GM18870 (cell line): ENCODE data around the gene GRID1.
"Not testable (repeated sequence)": the region's sequence is repeated elsewhere in the genome, so short reads cannot be mapped to it uniquely, and the experiment has no call there.

Source experiments
- ATAC-seq: cut with Tn5 transposase; IDR thresholded peaks from one replicate; pipeline ENCODE4 v1.9.1; 2021; ENCODE audit warnings: moderate library complexity; ENCODE audit not compliant: unreplicated experiment

The GRID1 gene

DNA sequence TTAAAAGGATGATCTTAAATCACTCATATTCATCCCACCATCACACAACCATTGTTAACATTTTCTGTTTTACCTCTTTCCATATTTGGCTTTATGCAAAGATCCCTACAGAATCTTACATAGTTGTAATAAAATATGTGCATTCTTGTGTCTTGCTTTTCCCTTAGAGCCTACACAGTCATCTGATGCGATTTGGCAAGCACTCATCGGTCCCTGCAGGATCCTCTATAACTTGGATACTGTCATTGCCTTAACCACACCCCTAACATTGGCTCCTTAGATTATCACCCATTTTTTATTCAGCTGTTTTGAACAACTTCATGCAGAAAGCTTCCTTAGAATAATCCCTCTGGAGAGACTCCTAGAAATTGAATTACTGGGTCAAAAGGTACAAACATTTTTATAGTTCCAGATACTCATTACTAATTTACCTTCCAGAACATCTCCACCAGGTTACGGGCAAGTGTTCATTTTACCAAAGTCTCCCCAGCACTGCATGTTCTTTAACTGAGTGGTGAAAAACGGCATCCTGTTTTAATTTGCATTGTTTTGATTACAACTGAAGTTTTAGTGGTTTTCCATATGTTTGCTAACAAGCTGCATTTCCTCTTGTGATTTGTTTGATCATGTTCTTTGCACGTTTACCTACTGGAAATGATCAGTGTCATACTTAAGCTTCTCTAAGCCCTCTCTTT, 268.3 kb downstream of the GRID1 start:
- ATAC-seq, result no peak

DNA sequence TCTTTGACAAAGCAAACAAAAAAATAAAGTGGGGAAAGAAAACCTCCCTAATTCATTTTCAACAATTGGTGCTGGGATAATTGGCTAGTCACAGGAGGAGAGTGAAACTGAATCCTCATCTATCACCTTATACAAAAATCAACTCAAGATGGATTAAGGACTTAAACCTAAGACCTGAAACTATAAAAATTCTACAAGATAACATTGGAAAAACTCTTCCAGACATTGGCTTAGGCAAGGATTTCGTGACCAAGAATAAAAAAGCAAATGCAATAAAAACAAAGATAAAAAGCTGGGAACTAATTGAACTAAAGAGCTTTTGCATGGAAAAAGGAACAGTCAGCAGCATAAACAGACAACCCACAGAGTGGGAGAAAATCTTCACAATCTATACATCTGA, 271.5 kb downstream of the GRID1 start:
- ATAC-seq, result not testable (repeated sequence)

DNA sequence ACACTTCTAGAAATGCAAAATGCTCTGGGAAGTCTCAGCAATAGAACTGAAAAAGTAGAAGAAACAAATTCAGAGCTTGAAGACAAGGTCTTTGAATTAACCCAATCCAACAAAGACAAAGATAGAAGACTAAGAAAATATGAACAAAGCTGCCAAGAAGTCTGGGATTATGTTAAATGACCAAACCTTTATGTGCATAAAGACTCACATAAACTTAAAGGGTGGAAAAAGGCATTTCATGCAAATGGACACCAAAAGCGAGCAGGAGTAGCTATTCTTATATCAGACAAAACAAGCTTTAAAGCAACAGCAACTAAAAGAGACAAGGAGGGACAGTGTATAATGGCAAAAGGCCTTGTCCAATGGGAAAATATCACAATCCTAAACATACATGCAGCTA, 274.3 kb downstream of the GRID1 start:
- not testable (repeated sequence) for ATAC-seq

DNA sequence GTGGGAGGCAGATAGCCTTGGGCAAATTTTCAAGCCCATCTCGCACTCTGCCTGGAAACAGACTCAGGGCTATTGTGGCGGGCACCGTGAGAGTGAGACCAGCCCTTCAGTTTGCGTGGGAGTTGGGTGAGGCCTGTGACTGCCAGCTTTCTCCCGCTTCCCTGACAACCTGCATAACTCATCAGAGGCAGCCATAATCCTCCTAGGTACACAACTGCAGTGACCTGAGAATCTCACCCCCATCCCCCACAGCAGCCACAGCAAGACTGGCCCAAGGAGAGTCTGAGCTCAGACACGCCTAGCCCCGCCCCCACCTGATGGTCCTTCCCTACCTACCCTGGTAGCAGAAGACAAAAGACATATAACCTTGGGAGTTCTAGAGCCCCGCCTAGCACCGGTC, 275.4 kb downstream of the GRID1 start:
- ATAC-seq, result no peak

DNA sequence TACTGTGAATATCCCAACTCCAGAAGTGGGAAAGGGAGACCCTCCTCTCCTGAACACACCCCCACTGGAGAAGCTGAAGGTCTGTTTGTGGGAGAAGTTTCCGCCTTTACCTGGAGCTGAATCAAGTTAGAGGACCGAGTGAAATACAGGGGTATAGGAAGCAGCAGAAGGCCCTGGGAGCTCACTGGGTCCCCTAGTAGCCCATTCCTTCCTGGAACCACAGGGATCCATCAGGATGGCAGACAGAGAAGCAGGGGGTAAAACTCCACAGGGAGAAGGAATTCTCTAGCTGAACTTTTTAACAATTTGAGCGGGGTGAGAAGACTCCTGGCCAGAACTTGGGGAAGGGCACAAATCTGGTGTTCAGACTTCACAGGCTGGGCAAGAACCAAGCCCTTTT, 275.8 kb downstream of the GRID1 start:
- ATAC-seq, result no peak

DNA sequence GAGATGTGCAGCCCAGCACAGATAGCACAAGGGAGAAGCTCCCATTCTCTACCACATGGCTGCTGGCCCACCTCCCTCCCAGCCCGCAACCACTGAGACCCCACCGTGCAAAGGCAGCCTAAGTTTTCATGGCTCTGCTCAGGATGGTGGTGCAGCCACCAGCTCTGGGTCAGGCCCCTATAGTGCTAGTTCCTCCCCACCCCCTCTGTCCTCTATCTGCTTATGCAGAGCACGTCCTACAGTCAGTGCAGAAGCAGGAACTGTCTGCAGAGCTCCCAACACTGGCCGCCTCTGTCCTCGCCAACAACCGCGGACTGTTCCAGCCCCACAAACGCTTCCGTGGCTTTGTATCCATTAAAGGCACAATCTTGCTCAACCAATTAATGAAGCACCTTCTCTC, 278.9 kb downstream of the GRID1 start:
- ATAC-seq, result no peak

DNA sequence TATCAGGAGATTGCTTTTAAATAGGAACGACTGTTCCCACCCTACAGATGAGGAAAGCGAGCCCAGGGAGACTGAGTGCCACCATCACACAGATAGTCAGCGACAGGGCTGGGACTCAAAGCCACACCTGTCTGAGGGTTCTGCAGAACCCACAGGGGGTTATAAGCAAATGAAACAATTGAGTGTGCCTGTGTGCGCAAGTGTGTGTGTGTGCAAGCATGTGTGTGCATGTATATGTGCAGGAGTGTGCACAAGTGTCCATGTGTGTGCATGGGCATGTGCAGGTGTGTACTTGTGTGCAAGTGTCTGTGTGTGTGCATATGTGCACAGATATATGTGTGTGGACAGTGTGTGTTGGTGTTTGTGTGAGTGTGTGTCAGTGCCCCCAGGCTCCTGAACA, 280.2 kb downstream of the GRID1 start:
- no peak for ATAC-seq

DNA sequence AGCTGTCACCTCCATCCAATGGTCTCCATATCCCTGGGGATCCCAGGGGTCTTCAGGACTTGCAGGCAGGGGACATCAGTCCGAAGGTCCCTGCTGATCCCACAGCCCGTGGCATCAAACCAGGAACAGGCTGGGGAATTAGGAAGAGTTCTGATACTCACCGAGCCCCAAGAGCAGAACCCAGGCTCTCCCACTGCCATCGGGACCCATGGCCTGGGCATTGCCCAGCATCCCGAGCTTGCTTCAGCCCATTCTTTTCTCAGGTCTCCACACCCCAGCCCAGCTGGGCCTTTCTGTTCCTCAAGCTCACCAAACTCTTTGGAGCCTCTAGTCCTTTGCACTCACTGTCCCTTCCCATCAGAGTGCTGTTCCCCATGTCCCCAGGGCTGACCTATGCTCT, 280.9 kb downstream of the GRID1 start:
- ATAC-seq, result no peak

DNA sequence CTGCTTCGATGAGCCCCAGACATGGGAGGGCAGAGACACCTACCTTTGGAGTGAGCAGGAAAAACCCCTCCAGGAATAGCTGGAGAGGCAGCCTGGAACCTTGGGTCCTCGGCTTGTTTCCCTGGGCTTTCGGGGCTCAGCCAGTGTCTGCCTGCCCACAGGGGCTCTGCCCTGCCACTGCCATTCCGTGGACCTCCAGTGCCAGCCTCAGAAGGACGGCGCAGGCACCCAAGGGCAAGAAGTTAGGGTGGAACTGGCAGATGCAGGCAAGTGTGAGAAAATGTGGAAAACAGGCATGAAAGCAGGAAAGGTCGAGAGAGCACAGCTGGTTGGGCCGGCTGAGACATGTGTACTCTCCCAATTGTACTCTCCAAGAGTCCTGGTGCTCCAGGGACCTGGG, 281.5 kb downstream of the GRID1 start:
- ATAC-seq, result no peak

DNA sequence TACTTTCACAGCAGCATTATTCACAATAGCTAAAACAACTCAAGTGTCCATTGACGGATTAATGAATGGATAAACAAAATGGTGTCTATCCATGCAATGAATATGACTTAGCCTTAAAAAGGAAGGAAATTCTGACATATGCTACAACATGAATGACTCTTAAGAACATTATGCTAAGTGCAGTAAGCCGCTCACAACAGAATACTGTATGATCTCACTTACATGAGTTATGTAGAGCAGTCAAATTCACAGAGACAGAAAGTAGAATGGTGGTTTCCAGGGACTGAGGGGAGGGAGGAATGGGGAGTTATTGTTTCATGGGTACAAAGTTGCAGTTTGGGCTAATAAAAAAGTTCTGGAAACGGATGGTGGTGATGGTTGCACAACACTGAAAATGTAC, 282.0 kb downstream of the GRID1 start:
- no peak for ATAC-seq

DNA sequence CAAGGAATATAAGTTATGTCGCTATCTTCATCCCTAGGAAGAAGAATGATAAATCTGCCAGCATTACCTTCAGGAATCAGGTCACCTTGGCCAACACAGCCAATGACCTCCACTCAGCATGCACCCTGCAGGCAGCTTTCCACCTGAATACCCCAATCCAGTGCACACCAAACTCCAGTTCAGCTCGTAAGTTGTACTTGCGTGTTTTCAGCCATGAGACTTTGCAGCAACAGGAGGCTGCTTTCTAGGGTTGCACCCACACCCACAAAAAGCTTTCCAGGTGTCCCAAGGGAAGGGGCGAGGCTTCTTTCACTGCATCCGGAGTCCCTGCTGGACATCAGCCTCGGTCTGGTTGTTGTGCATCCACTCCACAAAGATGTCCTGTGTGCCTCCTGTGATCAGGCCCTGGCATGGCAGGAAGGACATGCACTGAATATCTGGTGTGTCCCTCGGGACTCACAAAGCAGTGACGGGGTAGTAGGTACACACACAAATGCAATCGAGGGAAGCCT, 282.9 kb downstream of the GRID1 start:
- ATAC-seq, result no peak

DNA sequence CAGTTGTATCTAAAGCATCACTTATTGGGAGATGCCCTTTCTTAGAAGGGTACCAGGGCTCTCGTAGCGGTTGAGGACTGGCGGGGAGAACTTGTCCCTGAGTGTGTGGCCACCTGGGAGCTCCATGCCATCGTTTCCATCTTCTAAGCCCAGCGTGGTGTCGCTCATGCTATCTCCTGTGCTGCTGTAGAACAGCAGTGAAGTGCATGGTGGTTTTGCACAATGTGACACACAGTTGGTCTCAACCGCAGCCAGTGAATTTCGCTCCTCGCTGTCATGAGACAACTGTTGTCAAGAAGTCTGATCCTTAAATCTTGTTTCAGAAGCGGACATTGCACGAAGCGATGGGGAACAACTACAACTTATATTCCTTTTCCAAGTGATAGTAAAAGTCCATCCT, 283.4 kb downstream of the GRID1 start:
- ATAC-seq, result no peak

DNA sequence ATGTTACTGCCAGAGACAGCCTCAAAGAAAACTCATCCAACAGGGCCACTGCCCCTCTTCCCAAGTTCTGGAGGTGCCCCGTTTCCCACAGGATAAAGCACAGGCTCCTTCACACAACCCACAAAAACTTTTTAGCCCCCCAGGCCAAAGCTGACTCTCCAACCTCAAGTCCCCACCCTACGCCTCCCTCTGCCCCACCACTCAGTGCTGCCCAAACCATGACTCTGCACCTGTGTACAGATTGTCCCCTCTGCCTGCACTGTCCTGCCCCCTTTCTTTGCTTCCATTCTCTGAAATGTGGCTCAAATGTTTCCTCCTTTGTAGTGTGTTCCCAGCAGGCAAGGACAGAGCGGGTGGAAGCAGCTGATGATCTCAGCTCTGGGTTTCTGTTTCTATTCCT, 284.0 kb downstream of the GRID1 start:
- ATAC-seq, result no peak

DNA sequence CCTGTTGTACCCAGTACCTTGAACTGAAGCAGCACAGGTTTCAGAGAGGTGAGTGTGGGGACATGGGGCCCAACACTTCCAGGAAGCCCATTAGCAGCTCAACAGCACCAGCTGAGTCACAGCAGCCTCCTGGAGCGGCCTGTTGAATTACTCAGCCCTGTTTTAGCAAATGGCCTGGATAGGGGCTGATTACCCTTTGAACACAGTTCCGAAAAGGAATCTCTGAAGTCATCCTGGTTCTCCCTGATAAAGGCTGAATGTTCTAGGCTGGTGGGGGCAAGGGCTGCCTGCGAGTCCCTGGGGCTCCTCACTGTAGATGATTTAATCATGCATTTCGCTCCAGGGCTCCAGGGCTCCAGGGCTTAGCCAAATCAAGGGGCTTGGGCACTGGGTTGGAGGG, 287.5 kb downstream of the GRID1 start:
- no peak for ATAC-seq

DNA sequence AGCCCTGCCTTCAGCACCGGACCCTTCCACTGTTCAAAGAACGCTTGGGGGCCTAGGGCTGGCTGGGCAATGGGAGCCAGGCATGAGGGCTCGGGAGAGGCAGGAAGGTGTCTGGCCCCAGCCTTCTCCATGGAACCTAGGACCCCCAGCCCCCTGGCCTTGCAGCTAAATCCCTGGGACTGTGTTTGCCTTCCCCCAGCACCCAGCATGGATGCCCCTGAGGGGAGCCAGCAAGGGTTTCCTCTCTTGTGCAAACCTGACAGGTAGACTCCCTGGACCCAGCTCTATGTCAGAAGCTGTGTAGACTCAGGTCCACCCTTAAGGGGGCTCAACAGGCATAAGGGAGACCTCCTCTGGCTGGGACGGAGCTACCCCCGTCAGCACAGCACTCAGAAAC, 288.0 kb downstream of the GRID1 start:
- no peak for ATAC-seq

DNA sequence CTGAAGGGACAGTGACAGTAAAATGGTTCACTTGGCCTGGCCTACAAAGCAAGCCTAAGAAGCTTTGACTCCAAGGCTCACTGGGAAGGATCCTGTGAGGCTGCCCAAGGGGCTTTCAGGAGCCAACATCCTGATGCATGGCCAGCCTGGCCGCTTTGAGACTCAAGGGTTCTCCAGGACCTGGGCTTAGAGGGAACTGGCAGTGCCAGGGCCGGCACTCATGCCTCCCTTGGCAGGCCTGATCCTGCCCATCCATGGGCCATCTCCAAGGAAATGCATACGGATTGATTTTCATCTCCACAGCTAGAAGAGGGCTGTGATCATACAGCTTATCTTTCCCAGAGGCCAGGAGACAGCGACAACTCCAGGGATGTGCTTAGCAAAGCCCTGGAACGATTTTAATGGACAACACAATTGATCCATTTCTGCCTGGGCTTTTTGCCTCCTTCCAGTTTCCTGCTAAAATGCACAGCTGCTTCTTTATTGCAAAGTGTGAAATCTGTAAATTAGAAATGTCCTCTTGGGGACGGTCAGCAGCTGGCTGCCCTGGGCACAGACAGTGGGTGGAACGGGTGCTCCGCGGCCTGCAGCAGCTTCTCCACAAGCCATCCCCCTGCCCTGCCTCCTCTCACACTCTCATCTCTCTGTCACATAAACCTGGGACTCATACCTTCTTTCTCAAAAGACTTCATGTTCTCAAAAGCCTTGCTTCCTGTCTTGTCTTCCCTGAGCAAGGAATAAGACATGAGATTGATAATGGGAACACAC, 288.5 kb downstream of the GRID1 start:
- no peak for ATAC-seq

DNA sequence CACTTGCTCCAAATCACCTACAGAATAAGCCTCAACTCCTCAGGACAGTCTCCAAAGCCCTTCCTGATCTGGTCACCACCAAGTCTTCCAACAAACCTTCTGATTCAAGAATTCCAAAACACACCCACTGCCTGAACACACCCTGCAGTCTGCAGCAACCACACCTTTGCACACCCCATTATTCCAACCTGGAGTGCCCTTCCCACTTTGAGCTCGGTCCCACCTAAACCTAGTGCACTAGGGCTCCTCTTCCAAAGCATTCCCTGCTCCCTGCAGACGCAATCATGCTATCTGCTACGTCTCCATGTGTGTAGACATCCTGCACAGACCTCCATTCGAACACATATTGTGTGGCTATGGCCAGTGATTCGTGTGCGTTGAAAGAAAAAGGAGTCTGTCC, 289.3 kb downstream of the GRID1 start:
- no peak for ATAC-seq

DNA sequence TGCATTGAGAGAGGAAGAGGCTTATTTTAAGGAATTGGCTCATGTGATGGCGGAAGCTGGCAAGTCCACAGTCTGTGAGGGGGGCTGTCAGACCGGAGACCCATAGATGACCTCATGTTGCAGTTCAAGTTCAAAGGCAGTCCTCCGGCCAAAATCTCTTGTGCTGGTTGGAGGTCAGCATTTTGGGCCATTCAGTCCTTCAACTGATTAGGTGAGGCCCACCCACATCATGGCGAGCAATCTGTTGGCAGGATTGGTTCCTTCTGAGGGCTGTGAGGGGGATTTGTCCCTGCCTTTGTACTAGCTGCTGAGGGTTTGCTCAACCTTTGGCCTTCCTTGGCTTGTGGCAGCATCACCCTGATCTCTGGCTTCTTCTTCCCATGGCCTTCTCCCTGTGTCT, 290.1 kb downstream of the GRID1 start:
- not testable (repeated sequence) for ATAC-seq

DNA sequence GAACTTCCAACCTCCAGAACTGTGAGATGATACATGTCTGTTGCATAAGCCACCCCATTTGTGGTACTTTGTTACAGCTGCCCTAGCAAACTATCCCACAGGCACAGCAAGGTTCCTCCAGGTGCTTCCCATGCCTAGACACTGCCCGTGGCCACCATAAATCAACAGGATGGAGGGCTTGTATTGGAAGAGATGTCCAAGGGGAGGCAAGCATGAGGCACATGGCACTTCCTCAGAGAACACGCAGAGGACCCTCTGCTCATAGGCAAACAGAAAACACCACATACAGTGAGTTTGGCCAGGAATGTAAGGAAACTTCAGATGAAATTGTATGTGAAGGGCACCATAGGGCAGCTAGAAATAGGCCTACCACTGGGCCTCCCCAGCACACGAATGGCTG, 291.1 kb downstream of the GRID1 start:
- ATAC-seq, result no peak

DNA sequence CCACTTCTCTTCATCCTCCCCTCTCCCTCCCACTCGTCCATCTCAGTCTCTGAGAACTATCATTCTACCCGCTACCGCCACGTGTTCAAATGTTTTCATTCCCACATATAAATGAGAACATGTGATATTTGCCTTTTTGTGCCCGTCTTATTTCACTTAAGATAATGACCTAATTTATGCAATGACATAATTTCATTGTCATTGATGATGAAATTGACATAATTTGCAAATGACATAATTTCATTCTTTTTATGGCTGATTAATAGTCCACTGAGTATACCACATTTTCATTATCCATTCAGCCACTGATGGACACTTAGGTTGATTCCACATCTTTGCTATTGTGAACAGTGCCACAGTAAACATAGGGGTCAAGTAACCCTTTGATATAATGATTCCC, 292.3 kb downstream of the GRID1 start:
- ATAC-seq, result no peak

DNA sequence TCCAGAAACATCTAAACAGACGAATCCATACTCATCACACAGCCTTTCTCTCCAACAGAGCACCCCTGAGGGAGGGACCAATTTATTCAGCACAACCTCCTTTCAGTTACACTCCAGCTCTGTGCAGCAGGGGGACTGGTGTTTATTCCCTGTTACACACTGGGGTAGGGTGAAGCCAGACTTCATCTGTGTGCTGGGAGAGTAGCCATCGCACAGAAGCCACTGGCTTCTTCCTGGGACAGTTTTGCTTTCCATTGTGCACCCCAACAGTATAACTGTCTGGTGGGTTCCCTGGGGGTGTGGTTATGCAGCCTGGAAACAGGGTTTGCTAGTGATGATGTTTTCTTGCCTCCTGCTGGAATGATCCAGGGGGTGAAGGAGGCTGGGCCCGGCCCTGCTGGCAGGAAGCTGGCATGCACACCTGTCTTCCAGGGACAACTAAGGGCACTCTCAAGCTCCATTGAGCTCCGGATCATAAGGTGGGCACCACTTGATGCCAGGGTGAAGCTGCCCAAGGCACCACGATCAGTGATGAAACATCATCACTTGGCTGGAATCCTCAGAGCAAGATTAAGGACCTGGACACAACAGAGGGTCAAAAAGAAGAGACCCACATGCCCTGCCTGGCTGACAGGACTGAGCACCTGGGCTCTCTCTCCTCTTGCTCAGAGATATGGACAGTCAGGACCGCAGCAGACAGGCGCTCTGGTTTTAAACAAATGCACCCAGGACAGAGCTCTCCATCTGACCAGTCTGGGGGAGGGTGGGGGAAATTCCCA, 293.2 kb downstream of the GRID1 start:
- no peak for ATAC-seq

DNA sequence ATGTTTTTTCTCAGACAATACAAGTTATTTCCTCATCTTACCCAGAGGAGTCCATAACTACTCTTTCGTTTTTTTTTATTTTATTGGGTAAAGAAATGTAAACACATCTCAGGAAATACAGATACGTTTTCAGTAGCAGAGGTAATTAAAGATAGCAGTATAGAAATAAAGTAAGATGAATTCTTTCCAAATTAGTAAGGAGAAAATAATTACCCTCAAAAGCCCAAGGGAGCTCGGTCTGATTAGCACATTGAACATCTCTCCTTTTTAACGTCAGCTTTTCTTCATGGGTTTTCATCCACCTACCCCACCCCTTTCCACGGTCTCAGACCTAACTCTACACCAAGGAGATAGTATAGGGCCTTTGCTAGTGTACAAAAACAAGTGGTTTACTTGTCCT, 294.2 kb downstream of the GRID1 start:
- ATAC-seq, result no peak
